Right renal pelvis (tissue), 4 donors: Measurements from ENCODE around the gene LRRC2. TPM values are rescaled to one million over a fixed set of nuclear protein-coding genes. Genes with fewer than 3 reads are reported as not detected.
"Not testable (repeated sequence)": the region's sequence is repeated elsewhere in the genome, so short reads cannot be mapped to it uniquely, and the experiment has no call there.

Experiments used
- DNase-seq, 4 donors: peaks; one replicate each; pipeline ENCODE4 v3.0.0-alpha.2; 2013; ENCODE audit warnings: low read depth in 4 of 4, low spot score in 3 of 4, missing footprints in 1 of 4
- polyA plus RNA-seq, 4 donors: library from polyadenylated mRNA; unstranded; fragments of 120-200 nt; gene quantifications; one replicate each; pipeline ENCODE4 v1.2.1, GENCODE V29; 2013; ENCODE audit not compliant: insufficient read length in 4 of 4

Gene LRRC2
- polyA plus RNA-seq, 4 donors = 1.9 to 3.1 (median 2.6) TPM

- DNase-seq = no peak
These were observed 64.4 kb downstream of the LRRC2 start for GRCh38 chr3:46501702-46502101.

- DNase-seq = no peak
These were observed 65.2 kb downstream of the LRRC2 start for GRCh38 chr3:46500656-46501635.

- DNase-seq = no peak
These were observed 67.1 kb downstream of the LRRC2 start for GRCh38 chr3:46498916-46499519.

- DNase-seq = no peak
These were observed 68.4 kb downstream of the LRRC2 start, which contains the start of gene RTP3 for GRCh38 chr3:46497556-46498265. Gene RTP3 (plus strand): TSS chr3:46497976. CDS start chr3:46498063, 87 bp downstream.

GRCh38 chr3:46496746-46497555, 69.2 kb downstream of the LRRC2 start:
- DNase-seq = no peak

- no peak for DNase-seq
These were observed 70.1 kb downstream of the LRRC2 start for GRCh38 chr3:46495901-46496456.

- DNase-seq = not testable (repeated sequence)
These were observed 71.6 kb downstream of the LRRC2 start for GRCh38 chr3:46494491-46494890.

- no peak for DNase-seq
These were observed 73.1 kb downstream of the LRRC2 start for GRCh38 chr3:46492890-46493547.

GRCh38 chr3:46491089-46492070, 74.7 kb downstream of the LRRC2 start:
- no peak for DNase-seq

- DNase-seq = no peak
These were observed 75.6 kb downstream of the LRRC2 start for GRCh38 chr3:46490338-46491084.

- DNase-seq = no peak
These were observed 76.2 kb downstream of the LRRC2 start for GRCh38 chr3:46489875-46490274.

GRCh38 chr3:46489381-46489780, 76.7 kb downstream of the LRRC2 start:
- DNase-seq = no peak

- peak; percentile 79 to 82 (median 80) for DNase-seq
These were observed 77.3 kb downstream of the LRRC2 start for GRCh38 chr3:46488735-46489361.

GRCh38 chr3:46485779-46486175, 80.3 kb downstream of the LRRC2 start:
- DNase-seq = no peak

- DNase-seq = peak in 3 of 4 donors; percentile 18 to 31 (median 24)
These were observed 81.0 kb downstream of the LRRC2 start for GRCh38 chr3:46484911-46485778.

GRCh38 chr3:46484388-46484787, 81.7 kb downstream of the LRRC2 start:
- no peak for DNase-seq
